Stimulated activated CD4-positive, alpha-beta T cell treated with anti-CD3 and anti-CD28 coated beads, Interleukin-12 subunit alpha, Interleukin-12 subunit beta, amount 100 ng/mL, for 4 hours (primary cell): ENCODE results near the gene RHBDD3.

Source experiments
- DNase-seq: peaks from one replicate; pipeline ENCODE4 v3.0.0-alpha.2; 2020

Gene RHBDD3

DNA sequence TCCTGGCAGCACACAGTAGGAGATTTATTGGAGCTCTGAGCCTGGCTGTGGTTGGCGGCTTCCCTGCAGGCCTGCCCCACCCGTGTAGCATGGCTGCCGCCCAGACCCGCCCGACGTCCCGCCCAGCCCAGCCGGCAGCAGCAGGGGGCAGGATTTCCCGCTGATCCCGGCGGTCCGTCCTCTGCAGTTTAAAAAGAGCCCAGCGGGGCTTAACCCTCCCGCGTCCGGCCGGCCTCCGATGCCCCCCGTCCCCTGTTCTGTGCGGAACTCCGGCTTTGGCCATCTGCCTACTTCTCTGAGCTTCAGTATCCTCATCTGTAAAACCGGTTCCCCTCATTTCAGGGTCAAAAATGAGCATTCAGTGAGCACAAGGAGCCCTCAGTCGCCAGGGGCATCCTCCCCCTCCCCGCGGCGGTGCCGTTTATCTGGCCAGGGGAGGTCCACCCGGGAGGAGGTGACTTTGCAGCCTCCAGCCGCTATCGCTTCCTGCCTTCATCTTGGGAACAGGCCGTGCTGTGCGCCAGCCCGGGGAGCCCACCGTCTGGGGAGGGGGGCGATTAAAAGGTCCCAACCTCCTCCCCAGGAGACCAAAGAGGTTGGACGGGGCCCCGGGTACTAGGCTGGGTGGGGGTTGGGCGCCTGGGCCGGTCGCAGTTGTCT, 38.5 kb upstream of the RHBDD3 start, which contains the start of gene GAS2L1:
GAS2L1 (plus strand) TSS at position 476 of the 660 bp plus-strand sequence. CDS start 1,456 bp downstream, outside the sequence.
- peak; percentile 30 for DNase-seq

DNA sequence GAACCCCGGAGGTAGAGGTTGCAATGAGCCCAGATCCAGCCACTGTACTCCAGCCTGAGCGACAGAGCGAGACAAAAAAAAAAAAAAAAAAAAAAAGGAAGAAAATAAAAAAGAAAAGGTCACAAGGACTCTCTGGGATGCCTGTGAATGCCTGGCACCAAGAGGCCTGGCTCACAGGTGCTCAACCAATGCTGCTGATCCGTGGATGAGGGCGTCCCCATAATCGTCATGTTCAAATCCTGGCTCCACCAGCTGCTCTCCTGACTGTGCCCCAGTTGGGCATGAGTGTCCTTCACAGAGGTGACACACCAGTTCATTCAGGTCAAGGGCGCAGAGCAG, 38.0 kb upstream of the RHBDD3 start:
- DNase-seq, result no peak

DNA sequence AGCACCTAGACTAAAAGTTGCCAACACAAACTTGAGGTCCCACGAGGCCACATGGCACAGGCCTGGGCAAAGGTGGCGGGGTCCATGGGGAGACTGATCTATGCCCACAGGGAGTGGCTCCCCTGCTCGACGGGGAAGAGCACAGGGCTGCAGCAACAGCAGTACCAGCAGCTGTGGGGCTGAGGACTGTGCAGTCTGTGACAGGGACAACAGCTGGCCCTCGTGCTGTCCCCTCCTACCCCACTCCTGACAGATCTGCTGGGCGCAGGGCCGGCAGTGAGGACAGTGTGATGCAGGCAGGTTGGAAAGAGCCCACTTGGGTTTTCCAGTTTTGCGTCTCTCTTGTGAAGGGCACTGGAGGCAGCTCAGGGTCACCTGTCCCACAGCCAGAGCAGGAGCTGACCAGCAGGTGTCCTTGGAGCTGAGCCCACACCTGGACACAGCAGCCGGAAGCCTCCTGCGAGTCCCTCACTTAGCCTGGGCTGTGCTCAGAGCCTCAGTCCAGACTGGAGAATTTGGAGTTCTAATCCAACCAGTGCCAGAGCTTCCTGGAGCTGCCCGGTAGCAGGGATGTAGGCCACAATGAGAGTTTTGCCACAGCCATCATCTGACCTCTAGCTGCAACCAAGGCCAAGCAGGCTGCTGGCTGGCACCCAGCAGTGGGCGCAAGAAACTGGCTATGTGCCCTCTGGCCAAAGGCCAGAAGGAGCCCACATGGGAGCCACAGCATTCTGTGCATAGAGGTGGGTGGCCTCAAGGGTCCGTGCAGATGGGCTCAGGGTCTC, 35.1 kb upstream of the RHBDD3 start:
- no peak for DNase-seq

DNA sequence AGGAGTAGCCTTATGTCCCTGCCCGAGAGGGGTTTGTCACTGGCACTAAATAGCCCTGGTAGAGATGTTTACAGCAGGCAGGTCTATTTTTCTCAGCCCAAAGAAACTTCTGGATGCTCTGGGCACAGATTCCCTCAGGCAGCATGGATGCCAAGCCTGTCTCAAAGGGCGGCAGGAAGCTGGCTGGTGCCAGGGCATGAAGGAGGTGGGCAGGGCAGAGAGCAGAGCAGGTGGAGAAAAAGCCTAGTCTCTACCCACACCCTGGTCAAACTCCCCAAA, 34.6 kb upstream of the RHBDD3 start:
- DNase-seq, result no peak

DNA sequence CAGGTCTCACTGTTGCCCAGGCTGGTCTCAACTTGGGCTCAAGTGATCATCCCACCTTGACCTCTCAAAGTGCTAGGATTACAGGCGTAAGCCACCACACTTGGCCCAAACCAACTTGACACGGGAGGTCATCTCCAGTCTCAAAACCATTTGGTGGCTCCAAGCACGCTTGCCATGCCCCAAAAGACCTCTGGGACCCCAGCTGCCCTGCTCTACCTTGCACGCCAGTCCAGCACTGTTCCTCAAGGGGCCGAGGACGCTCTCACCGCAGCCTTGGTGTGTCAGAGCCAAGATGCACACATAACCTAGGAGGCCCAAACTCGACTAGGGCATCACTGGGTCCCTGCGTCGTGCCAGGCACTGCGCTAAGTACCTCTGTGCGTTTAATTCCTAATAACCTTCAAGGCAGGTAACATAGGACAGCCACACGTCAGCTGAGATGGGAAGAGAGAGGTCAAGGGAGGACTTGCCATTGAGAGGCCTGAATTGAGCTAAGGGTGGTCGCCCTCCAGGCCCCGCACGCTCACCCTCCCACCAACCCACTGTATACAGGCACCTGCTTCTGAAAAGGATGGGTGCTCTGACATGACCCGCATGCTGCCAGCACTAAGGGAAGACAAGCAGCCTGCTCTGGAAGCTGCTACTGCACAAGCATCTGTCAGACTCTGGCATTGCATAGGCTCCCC, 34.1 kb upstream of the RHBDD3 start:
- DNase-seq, result no peak

DNA sequence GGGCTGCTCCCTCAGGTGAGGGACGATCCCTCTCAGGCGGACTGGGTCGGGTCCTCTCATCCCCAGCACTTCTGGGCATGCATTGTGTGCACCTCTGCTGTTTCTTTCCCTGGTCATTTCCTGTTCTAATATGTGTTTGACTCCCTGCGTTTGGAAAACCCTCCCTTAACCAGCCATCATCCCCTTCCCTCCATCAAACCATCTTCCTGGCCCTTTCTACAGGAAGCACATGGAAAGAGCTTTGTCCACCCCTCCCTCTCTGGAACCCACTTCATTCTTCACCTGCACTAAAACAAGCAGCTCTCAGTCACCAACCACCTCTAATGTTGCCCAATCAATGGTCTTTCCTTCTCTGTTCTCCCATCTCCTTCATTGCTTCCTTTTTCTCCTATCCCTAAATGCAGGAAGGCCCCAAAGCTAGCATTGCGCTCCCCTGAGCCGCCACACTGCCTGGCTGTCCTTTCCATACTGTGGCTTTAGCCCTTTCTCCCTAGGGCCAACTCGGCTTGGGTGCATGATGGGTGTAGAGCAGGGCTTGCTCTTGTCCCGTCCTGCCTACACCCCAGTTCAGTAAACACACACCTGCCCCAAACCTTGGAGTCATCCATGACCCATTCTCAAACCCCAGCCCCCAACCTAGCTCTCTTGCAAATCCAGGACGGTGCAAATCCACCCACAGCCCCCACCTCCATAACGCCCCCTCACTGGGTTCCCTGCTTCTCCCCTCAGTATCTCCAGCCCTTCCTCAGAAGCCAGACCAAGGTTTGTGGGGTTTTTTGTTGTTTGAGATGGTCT, 33.2 kb upstream of the RHBDD3 start:
- peak; percentile 18 for DNase-seq

DNA sequence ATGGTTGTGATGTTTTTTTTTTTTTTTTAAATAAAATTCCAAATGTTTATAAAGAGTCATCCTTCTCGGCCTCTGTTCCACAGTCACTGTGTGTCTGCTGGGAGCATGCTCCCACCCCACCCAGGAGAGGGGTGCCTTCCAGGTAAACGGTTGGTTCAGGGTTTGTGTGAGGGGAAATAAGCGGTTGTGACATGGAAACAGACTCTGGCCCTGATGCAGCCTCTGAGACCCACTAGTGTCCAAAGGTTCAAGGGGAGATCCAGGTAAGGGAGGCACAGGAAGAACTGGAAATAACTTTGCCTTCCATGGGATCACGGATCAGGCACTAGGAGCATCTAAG, 32.7 kb upstream of the RHBDD3 start:
- DNase-seq, result no peak

DNA sequence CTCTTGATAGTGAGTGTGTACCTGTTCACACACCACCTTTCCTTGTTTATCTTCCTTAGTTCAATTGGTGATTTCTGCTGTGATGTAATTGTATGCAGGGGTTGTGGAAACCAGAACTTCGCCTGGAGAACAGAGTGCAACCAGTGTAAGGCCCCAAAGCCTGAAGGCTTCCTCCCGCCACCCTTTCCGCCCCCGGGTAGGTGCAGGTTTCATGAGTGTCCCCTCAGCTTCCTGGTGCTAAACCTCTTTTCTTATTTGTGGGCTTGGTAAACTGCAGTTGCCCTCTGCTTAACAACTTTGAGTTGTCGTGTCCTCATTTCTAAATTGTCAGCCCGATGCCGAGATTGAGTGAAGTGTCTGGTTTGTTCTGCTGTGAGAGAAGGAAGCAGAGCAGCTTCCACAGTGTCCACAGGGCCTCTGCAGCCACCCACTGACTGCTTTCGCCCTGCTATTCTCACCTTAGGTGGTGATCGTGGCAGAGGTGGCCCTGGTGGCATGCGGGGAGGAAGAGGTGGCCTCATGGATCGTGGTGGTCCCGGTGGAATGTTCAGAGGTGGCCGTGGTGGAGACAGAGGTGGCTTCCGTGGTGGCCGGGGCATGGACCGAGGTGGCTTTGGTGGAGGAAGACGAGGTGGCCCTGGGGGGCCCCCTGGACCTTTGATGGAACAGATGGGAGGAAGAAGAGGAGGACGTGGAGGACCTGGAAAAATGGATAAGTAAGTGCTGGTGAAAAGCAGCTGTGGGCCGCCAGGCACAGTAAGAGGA, 31.5 kb upstream of the RHBDD3 start:
- no peak for DNase-seq

DNA sequence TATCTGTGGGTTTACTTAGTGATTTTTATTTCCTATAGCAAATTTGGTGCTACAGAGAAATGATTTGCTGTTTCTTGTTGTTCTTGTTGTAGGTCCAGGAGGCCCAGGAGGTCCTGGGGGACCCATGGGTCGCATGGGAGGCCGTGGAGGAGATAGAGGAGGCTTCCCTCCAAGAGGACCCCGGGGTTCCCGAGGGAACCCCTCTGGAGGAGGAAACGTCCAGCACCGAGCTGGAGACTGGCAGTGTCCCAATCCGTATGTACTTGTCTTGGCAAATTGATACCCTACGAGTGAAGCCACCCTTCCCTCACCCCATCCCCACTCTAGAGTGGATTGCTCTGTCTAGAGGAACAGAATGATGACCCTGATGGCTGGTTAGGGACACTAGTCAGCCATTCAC, 30.9 kb upstream of the RHBDD3 start:
- no peak for DNase-seq

DNA sequence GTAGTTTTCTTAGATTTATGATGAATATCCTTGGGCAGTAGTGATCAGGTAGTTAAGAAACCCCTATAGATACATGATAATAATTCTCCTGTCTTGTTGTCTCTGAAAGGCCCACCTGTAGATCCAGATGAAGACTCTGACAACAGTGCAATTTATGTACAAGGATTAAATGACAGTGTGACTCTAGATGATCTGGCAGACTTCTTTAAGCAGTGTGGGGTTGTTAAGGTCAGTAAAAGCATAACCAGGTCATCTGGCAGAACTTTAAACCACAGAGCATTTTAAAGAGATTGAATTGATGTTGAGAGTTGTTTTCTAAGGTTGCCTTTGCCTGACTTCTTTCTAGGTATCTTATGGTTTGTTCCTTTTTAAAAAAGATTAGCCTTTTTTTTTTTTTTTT, 24.6 kb upstream of the RHBDD3 start:
- no peak for DNase-seq

DNA sequence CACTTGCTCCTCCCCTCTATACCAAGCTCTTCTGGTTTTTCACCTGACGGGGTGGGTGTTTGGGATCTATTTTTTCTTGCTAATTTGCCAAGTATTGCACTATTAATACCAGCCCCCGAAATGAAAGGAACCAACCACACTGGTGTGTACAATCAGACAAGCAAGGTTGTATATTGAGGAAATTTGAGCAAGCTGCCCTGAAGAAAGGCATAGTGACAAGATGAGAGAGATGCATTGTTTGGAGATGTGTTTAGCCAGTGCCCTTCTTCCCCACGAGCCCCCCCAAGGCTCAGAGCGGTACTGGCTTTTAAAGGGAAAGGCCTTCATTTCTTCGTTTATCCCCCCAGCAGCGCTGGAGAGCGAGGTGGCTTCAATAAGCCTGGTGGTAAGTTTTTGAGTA, 23.4 kb upstream of the RHBDD3 start:
- DNase-seq, result no peak

DNA sequence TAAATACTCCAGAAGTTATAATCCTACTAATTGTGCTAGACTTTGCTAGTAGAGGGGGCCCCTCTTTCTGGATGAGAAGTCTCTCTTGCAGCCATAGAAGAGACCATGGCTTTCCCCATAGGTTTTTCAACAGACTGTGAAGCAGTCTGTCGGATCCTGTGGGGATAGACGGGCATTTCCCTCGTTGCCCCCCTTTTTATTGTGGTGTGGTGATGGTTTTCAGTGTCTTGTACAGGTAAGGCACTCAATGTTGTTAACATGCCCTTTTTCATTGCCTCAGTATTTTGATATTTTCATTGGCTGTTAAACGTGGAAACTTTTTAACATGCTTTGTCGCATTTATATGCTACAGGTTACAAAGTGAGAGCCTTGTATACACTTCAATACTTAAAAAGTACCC, 22.3 kb upstream of the RHBDD3 start:
- no peak for DNase-seq

DNA sequence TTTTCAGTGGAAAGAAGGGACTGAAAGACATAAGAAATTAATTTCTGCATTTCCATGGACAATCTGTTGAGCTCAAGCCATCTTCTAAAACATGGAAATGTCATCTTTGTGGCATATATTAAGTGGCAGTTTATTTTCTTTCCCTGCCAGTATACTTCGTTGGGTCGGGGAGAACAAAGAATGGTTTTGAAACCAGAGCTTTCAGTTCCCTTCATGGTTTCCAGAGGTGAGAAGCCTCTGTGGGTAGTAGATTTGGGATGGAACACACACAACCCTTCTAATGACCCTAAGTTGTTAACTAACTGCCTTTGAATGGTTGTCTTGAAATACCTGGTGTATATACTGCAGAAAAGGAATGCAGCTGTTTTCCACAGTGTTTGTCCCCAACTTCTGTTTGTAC, 21.1 kb upstream of the RHBDD3 start:
- DNase-seq, result no peak

DNA sequence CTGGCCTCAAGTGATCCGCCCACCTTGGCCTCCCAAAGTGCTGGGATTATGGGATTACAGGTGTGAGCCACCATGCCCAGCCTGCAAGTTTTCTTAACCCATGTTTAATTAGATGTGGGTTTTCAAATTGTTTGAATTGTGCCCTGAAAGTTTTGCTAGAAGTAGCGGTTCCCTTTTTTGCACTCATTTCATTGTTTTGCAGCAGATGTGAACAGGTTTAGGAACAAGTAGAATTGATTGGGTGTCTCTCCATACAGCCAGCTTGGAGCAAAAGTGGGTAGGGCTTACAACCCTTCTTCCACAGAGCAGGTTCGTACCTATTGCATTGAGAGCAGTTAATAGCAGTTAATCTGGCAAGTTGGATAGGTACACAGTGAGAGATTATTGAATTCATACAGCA, 16.4 kb upstream of the RHBDD3 start:
- no peak for DNase-seq

DNA sequence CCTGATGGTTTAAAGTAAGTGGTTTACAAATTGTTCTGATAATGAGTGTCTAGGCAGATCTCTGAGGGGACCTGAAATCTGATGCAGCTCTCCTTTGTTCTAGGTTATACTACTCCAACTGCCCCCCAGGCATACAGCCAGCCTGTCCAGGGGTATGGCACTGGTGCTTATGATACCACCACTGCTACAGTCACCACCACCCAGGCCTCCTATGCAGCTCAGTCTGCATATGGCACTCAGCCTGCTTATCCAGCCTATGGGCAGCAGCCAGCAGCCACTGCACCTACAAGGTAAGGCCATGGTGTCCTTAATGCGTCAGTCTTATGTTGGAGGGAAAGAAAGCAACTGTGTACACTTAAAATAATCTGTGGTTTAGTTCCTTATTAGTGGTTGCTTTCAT, 10.1 kb upstream of the RHBDD3 start:
- no peak for DNase-seq

DNA sequence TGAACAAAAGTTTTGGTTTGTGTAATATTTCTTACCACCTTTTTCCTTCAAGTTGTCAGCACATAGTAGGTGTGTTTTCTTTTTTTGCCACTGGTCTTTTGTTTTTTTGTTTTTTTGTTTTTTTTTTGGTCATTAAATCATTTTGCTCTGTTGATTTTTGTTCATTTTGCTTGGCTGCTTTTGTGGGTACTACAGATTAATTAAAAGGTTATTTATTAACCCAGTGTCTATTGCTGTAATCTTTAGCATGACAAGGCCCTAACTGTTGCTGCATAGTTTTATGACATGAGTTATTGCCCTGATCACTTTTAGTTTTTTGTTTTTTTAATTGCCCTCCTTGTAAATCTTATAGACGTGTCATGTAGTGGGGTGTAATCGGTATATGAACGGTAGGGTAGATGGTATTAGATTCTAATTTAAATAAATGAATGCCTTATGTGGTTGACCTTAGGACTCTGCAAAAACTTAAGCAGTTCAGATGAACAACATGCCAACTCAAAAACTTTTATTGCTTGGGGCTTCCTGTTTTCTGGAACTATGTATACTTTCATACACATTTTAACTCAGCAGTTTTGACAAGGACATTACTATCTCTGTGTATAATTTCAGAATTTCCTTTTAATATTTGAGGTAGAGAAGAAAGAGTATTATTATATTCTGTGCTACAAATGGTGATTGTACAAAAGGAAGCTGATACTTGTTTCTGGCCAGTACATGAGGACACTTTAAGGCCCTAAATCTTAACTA, 8.2 kb upstream of the RHBDD3 start:
- no peak for DNase-seq

DNA sequence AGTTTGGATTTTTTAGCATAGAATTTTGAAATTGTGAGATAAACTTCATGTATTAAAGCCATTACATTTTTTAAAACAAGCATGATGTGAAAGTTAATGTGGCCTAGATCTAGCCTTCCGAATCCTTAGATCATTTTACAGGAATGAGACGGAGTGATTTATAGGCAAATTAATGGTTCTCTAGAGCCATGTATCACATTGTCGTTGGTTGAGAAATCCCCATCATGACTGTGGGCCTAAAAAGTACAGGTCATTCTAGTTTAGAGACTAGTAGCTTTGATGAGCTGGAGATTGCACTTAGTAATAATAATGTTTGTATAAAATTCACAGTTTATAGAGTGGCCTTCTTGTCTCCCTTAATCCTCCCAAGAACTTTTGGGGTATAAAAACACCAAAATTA, 7.4 kb upstream of the RHBDD3 start:
- DNase-seq, result no peak

DNA sequence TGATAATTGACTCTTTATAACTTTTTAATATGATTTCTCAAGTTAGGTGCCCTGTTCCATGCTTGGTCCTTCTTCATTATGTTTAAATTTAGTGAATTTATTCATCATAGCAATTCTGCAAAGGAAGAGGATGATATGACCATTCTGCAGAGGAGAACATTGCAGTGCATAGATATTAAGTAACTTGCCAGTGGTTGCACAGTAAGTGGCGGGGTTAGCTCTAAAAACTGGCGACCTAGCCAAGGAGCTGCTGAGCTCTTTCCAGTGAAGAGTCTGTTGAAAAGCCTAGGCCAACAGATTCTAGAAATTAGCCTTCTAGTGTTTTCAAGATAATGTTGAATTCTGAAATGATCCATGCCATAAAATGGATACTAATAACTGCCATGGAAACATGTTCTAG, 4.8 kb upstream of the RHBDD3 start:
- no peak for DNase-seq

DNA sequence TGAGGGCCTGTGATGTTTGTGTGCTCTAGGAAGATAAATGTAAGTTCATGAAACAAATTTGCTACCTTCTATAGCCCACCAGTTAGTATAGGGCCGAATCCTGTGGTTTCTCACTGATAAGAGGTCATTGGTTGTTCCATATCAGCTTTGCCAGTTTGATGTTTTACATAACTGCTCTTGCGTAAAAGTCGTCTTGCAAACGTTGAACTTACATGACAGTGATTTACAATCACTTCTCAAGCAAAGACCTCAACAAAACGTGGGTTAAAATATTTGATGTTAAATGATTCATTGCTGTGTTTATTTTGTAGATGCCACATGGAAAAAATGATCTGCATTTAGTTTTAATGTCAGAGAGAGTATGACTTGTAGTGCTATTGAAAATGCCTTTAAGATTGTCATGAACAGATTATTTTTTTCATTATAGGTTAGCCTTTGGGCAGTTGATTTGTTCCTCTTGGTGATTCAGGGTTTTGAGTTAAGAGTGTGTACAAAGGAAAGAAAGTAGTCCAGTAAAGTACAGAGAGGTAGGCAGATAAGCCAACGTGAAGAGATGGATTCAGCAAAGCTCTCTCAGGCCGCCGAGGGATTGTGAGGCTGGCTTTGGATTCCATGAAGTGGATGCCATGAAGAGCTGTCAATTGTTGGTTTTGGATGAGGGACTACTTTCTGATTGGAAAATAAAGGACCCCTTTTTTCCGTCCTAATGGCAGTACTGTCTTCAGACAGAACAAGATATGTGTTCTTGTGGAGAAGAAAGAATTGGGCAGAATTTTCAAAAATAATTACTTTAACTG, 2.9 kb upstream of the RHBDD3 start:
- DNase-seq, result no peak

DNA sequence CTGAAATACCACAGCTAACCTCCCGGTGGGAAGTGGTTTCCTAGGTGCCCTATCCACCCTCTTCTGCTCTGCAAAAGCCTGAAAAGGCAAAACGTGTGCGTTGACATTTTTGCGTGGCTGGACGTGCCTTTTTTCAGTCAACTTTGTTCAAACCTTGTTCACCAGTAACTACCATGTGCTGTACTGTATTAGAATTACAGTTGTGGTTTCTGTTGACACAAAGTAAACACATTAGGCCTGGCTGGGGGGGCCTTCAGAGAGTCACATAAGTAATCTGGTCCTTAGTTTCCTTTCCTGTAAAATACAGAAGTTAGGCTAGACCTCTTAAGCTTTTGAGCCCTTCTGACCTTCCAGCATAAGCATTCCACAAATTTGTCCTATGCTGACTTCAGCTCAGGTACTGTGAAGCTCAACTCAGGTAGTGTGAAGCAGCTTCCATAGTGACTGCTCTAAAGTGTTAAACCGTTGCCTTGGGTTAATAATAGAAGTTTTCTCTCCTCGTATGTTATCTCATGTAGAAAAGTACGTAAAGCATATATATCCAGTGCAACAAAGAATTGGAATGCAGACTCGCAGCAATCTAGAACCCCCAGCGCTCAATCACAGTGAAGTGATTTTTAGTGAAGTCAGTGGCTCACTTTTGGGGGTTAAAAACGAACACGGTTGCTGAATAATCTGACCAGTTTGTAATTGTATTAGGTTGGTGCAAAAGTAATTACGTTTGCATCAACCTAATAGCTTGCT, 2.1 kb upstream of the RHBDD3 start:
- DNase-seq, result no peak

DNA sequence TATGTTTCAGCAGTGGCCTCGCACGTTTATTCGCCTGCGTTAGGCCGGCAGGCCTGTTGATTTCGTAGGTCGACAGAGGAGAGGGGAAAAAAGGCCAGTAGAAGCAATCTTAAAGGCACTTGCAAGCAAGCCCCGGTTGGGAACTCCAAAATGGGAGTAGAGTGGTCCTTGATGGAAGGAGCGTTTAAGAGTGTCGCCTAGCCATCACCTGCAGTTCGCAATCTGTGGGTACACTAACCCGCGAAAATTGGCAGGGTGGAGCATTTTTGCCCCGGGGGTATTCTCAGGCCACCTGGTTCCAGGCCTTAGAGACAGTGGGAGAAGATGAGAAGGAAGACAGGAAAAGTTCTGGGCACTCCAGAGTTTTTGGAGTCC, 1.4 kb upstream of the RHBDD3 start:
- no peak for DNase-seq
